Lung (tissue), 12 donors: ENCODE measurements around the gene TOM1. TPM values are rescaled to one million over a fixed set of nuclear protein-coding genes. Genes with fewer than 3 reads are reported as not detected.

Experiments used
- ATAC-seq: fragments of 200-7000 bp; cut with Tn5 transposase; one replicate; pipeline ENCODE4 v1.9.1; 2020; ENCODE audit warnings: moderate number of reproducible peaks; ENCODE audit not compliant: insufficient read depth, low FRiP score
- DNase-seq, 3 donors: peaks; one replicate each; pipeline ENCODE4 v3.0.0-alpha.2; 2013 to 2017
- H3K27ac ChIP-seq, 2 donors: one replicate each; pipeline ENCODE4 v1.5.1; 2013; ENCODE audit warnings: mild to moderate bottlenecking in 2 of 2, moderate library complexity in 2 of 2, control low read depth in 1 of 2, inconsistent platforms in 1 of 2, low read depth in 1 of 2, low read length in 1 of 2
- H3K27me3 ChIP-seq, 3 donors: one replicate each; pipeline ENCODE4 v1.5.1; 2013; ENCODE audit warnings: low read length in 2 of 3; ENCODE audit not compliant: control insufficient read depth in 3 of 3, insufficient read depth in 3 of 3
- H3K36me3 ChIP-seq, 4 donors: one replicate each; pipeline ENCODE4 v1.5.1; 2013; ENCODE audit warnings: low read length in 4 of 4, mild to moderate bottlenecking in 1 of 4, moderate library complexity in 1 of 4; ENCODE audit not compliant: control insufficient read depth in 4 of 4, insufficient read depth in 4 of 4
- H3K4me1 ChIP-seq, 5 donors: one replicate each; pipeline ENCODE4 v1.5.1; 2013; ENCODE audit warnings: low read length in 5 of 5, mild to moderate bottlenecking in 2 of 5, moderate library complexity in 1 of 5; ENCODE audit not compliant: control insufficient read depth in 5 of 5, insufficient read depth in 5 of 5
- H3K4me3 ChIP-seq: one replicate; pipeline ENCODE4 v1.5.1; 2013; ENCODE audit warnings: mild to moderate bottlenecking, control low read depth, moderate library complexity
- H3K9ac ChIP-seq, 2 donors: one replicate each; pipeline ENCODE4 v1.5.1; 2013; ENCODE audit warnings: low read length in 2 of 2, control low read depth in 1 of 2; ENCODE audit not compliant: insufficient read depth in 1 of 2
- H3K9me3 ChIP-seq, 4 donors: one replicate each; pipeline ENCODE4 v1.5.1; 2013; ENCODE audit warnings: low read length in 3 of 4, mild to moderate bottlenecking in 1 of 4, moderate library complexity in 1 of 4; ENCODE audit not compliant: control insufficient read depth in 4 of 4, insufficient read depth in 3 of 4
- CTCF ChIP-seq: IDR thresholded peaks from 2 replicates; pipeline ENCODE4 v1.5.1; 2012; ENCODE audit warnings: mild to moderate bottlenecking; ENCODE audit errors: control extremely low read depth, extremely low read depth
- WGBS, 2 donors: extraction: QIAGEN DNeasy Blood & Tissue Kit; methylation state at CpG; one replicate each; pipeline ENCODE4 v1.1.7; 2013; 5-methylcytosine and 5-hydroxymethylcytosine counted together
- polyA plus RNA-seq, 2 donors: library from polyadenylated mRNA; stranded (reverse); fragments of 200-250 nt; gene quantifications; one replicate each; pipeline ENCODE4 v1.2.1, GENCODE V29; 2013
- total RNA-seq, 2 donors: library from RNA; depleted of rRNA in 1 of 2; stranded (reverse); fragments of >200 nt in 1 of 2; gene quantifications; one replicate each; pipeline ENCODE4 v1.2.1, GENCODE V29; 2014 to 2021
- donor health status: control.
- donor health status: control.
- donor health status: Bipolar disorder and iron deficiency.
- donor health status: healthy.
- donor health status: DM: yes; HTN: yes; CAD: no.

The TOM1 gene
- total and polyA plus RNA-seq, 4 donors, result 53.4 to 131 (median 72.6) TPM

DNA sequence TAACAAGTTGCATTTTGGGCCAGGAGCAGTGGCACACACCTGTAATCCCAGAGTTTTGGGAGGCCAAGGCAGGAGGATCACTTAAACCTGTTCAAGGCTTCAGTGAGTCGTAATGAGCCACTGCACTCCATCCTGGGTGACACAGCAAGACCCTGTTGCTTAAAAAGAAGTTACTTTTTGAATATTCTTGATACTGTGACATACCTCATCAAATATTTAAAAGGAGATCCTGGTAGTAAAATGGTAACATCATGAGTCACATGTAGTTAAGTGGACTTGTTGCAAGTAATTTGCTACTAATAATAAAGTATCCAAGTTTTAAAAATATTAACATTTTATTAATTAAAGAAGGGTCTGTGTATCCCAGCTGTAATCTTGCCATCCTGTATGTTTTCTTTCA, 24.1 kb upstream of the TOM1 start:
- DNase-seq (no peak), ATAC-seq (no peak)
- no peaks in the 10 kb centered on the region for H3K4me1 ChIP-seq
- no peak overlapping the region for H3K27ac ChIP-seq
- peaks cover 0 to 21% (median 14%) of the 10 kb centered on the region in 4 donors for H3K36me3 ChIP-seq
- 96 to 97% methylated on average over 1 of the region's 1 CpG for WGBS, 2 donors
- no peaks in the 10 kb centered on the region for H3K27me3 ChIP-seq
- H3K9me3 ChIP-seq, result no peaks in the 10 kb centered on the region
- H3K9ac ChIP-seq, result no peak overlapping the region
- H3K4me3 ChIP-seq, result no peak overlapping the region
- TF ChIP-seq CTCF, result no peak

GRCh38 chr22:35276019-35276418, 23.7 kb upstream of the TOM1 start:
- no peaks in the 10 kb centered on the region for H3K4me1 ChIP-seq
- no peak for TF ChIP-seq CTCF
- peaks cover 0 to 21% (median 14%) of the 10 kb centered on the region in 4 donors for H3K36me3 ChIP-seq
- H3K4me3 ChIP-seq, result no peak overlapping the region
- H3K9me3 ChIP-seq, result no peaks in the 10 kb centered on the region
- no peak overlapping the region for H3K27ac ChIP-seq
- 84% methylated on average over 4 of the region's 4 CpGs for WGBS, 2 donors
- DNase-seq (no peak), ATAC-seq (no peak)
- no peaks in the 10 kb centered on the region for H3K27me3 ChIP-seq
- H3K9ac ChIP-seq, result no peak overlapping the region

GRCh38 chr22:35288116-35288515, 11.6 kb upstream of the TOM1 start:
- no peak overlapping the region for H3K9ac ChIP-seq
- no peaks in the 10 kb centered on the region for H3K9me3 ChIP-seq
- 96 to 100% methylated on average over 1 of the region's 1 CpG for WGBS, 2 donors
- DNase-seq (no peak), ATAC-seq (no peak)
- peaks cover 21 to 52% (median 29%) of the 10 kb centered on the region in 4 donors for H3K36me3 ChIP-seq
- no peaks in the 10 kb centered on the region for H3K4me1 ChIP-seq
- no peak overlapping the region for H3K4me3 ChIP-seq
- no peaks in the 10 kb centered on the region for H3K27me3 ChIP-seq
- no peak for TF ChIP-seq CTCF
- no peak overlapping the region for H3K27ac ChIP-seq

DNA sequence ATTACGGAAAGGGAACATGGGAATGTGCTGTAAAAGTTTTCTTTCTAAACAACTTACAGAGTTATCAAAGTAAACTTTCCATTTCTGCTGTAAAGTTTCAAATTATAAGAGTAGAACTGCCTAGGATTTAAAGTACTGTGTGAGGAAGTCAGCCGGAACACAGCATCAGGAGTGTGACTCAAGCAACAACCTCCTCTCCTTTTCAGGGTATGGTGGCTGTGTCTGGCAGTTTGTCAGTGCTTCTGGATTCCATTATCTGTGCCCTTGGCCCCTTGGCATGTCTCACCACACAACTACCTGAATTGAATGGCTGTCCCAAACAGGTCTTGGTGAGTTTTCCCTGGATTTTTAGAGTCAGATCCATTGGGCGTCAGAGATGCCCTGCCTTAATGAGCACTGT, 6.9 kb upstream of the TOM1 start:
- no peak for DNase-seq
- WGBS, 2 donors, result 97% methylated on average over 3 of the region's 3 CpGs
- Histone ChIP-seq H3K9me3 (no peaks in the 10 kb centered on the region), H3K4me3 (no peak overlapping the region), H3K9ac (no peak overlapping the region), H3K4me1 (no peaks in the 10 kb centered on the region), H3K27ac (no peak overlapping the region), H3K36me3 (peaks cover 12 to 45% (median 32%) of the 10 kb centered on the region in 4 donors), H3K27me3 (no peaks in the 10 kb centered on the region)
- ATAC-seq, result no peak
- no peak for TF ChIP-seq CTCF
